SK-N-SH (cell line): ENCODE measurements around the gene P2RX4. TPM values are rescaled to one million over a fixed set of nuclear protein-coding genes. Genes with fewer than 3 reads are reported as not detected.

ENCODE experiments used
- CTCF ChIA-PET: fragments of 300-600, 350-600 bp; formaldehyde crosslinking; extraction: SDS; loops from one replicate; lab custom pipeline; 2021; lab: Yijun Ruan, JAX
- POLR2A ChIA-PET: fragments of 350-600 bp; sonication (Branson Sonifier 250); formaldehyde crosslinking; extraction: SDS; loops from one replicate; lab custom pipeline; 2020; ENCODE audit warnings: antibody characterized with exemption, inconsistent platforms; lab: Yijun Ruan, JAX
- DNase-seq: peaks from one replicate; pipeline ENCODE4 v3.0.0; 2012
- H2AFZ ChIP-seq: fragments of 200-600 bp; sonication (generic); 2 replicates; pipeline ENCODE4 v1.8.1; 2016; ENCODE audit warnings: antibody characterized with exemption, mild to moderate bottlenecking, low read depth
- H3F3A ChIP-seq: fragments of 200-600 bp; sonication (generic); replicated peaks from 2 replicates; pipeline ENCODE3; 2016; ENCODE audit warnings: antibody characterized with exemption, mild to moderate bottlenecking; ENCODE audit not compliant: insufficient read depth
- H3K27ac ChIP-seq, 2 experiments: fragments of 200-500 bp in 1 of 2; fragments of 200-600 bp in 1 of 2; sonication (Bioruptor generic) in 1 of 2; sonication (generic), shearing (Covaris generic) in 1 of 2; 2 replicates each; pipeline versions ENCODE4 v1.5.1 to v1.6.1; 2014 to 2016; ENCODE audit warnings: low read depth in 2 of 2, inconsistent platforms in 1 of 2, low read length in 1 of 2, mild to moderate bottlenecking in 1 of 2, mixed read lengths in 1 of 2
- H3K27me3 ChIP-seq: fragments of 200-600 bp; sonication (generic), shearing (Covaris generic); 2 replicates; pipeline ENCODE4 v1.6.1; 2016; ENCODE audit warnings: mixed run types; ENCODE audit not compliant: insufficient read depth
- H3K36me3 ChIP-seq, 2 experiments: fragments of 200-500 bp in 1 of 2; fragments of 200-600 bp in 1 of 2; sonication (Bioruptor generic) in 1 of 2; sonication (generic) in 1 of 2; replicated peaks in 1 of 2; 2 replicates each; pipeline versions ENCODE3 to v1.5.1; 2014 to 2016; ENCODE audit warnings: low read length in 1 of 2, mild to moderate bottlenecking in 1 of 2; ENCODE audit not compliant: insufficient read depth in 2 of 2, control insufficient read depth in 1 of 2
- H3K4me1 ChIP-seq, 2 experiments: fragments of 200-500 bp in 1 of 2; fragments of 200-600 bp in 1 of 2; sonication (Bioruptor generic) in 1 of 2; sonication (generic), shearing (Covaris generic) in 1 of 2; 2 replicates each; pipeline versions ENCODE4 v1.5.1 to v1.6.1; 2014 to 2016; ENCODE audit warnings: low read depth in 1 of 2, low read length in 1 of 2, mixed run types in 1 of 2; ENCODE audit not compliant: insufficient read depth in 2 of 2, control insufficient read depth in 1 of 2
- H3K4me2 ChIP-seq: fragments of 200-600 bp; sonication (generic), shearing (Covaris generic); 2 replicates; pipeline ENCODE4 v1.6.1; 2017; ENCODE audit warnings: mixed run types
- H3K4me3 ChIP-seq, 2 experiments: fragments of 200-500 bp in 1 of 2; fragments of 200-600 bp in 1 of 2; sonication (Bioruptor generic) in 1 of 2; sonication (generic), shearing (Covaris generic) in 1 of 2; 2 replicates each; pipeline versions ENCODE4 v1.5.1 to v1.8.1; 2014 to 2016; ENCODE audit warnings: low read depth in 2 of 2, inconsistent platforms in 1 of 2, low read length in 1 of 2, mild to moderate bottlenecking in 1 of 2, mixed read lengths in 1 of 2, moderate library complexity in 1 of 2
- H3K79me2 ChIP-seq: fragments of 200-600 bp; sonication (generic); 2 replicates; pipeline ENCODE4 v1.8.1; 2017; ENCODE audit warnings: mild to moderate bottlenecking; ENCODE audit not compliant: insufficient read depth
- H3K9ac ChIP-seq: fragments of 200-600 bp; sonication (generic); 2 replicates; pipeline ENCODE4 v1.6.1; 2017; ENCODE audit warnings: mixed run types
- H3K9me2 ChIP-seq: fragments of 200-600 bp; sonication (generic); 2 replicates; pipeline ENCODE4 v1.6.1; 2017; ENCODE audit warnings: mixed run types
- H3K9me3 ChIP-seq: fragments of 200-600 bp; sonication (generic); 2 replicates; pipeline ENCODE4 v1.6.1; 2017; ENCODE audit warnings: mixed run types, mild to moderate bottlenecking, moderate library complexity
- H4K20me1 ChIP-seq: fragments of 200-600 bp; sonication (generic); 2 replicates; pipeline ENCODE4 v1.6.1; 2017; ENCODE audit warnings: mild to moderate bottlenecking, mixed run types; ENCODE audit not compliant: insufficient read depth
- CHD2 ChIP-seq: fragments of 150-350 bp; IDR thresholded peaks from 2 replicates; pipeline ENCODE4 v1.6.1; 2018; ENCODE audit warnings: low read length; ENCODE audit not compliant: partially characterized antibody
- ELF1 ChIP-seq: IDR thresholded peaks from 2 replicates; pipeline ENCODE4 v1.4.0; 2012
- EZH2phosphoT487 ChIP-seq: fragments of 200-600 bp; sonication (generic); IDR thresholded peaks from 2 replicates; pipeline ENCODE4 v1.6.1; 2017; ENCODE audit warnings: low read depth, mixed run types, mild to moderate bottlenecking, antibody characterized with exemption, moderate library complexity, borderline replicate concordance
- FOSL2 ChIP-seq: IDR thresholded peaks from 2 replicates; pipeline ENCODE4 v1.4.0; 2012; ENCODE audit warnings: low read depth, mild to moderate bottlenecking, moderate library complexity, borderline replicate concordance
- GABPA ChIP-seq: IDR thresholded peaks from 2 replicates; pipeline ENCODE4 v1.4.0; 2012; ENCODE audit warnings: low read depth, mild to moderate bottlenecking
- GATA2 ChIP-seq: sonication (generic); formaldehyde crosslinking; IDR thresholded peaks from 2 replicates; pipeline ENCODE4 v1.5.0; 2020; ENCODE audit warnings: mild to moderate bottlenecking, missing genetic modification reagents
- JUND ChIP-seq: IDR thresholded peaks from 2 replicates; pipeline ENCODE4 v1.4.0; 2012
- MEF2A ChIP-seq: IDR thresholded peaks from 2 replicates; pipeline ENCODE4 v1.4.0; 2012; ENCODE audit warnings: low read depth, borderline replicate concordance
- MXI1 ChIP-seq: IDR thresholded peaks from 2 replicates; pipeline ENCODE4 v1.6.1; 2012; ENCODE audit warnings: mild to moderate bottlenecking, low read depth, low read length, improper control_type of control experiment
- NFIC ChIP-seq: IDR thresholded peaks from 2 replicates; pipeline ENCODE4 v1.4.0; 2012; ENCODE audit warnings: borderline replicate concordance
- NRF1 ChIP-seq: IDR thresholded peaks from 2 replicates; pipeline ENCODE4 v1.6.1; 2012; ENCODE audit warnings: low read depth, mild to moderate bottlenecking, low read length
- POLR2AphosphoS5 ChIP-seq: IDR thresholded peaks from 2 replicates; pipeline ENCODE4 v1.6.1; 2012; ENCODE audit warnings: low read depth, low read length
- RAD21 ChIP-seq: IDR thresholded peaks from 2 replicates; pipeline ENCODE4 v1.6.1; 2012; ENCODE audit warnings: mild to moderate bottlenecking, low read length
- RFX5 ChIP-seq: IDR thresholded peaks from 2 replicates; pipeline ENCODE4 v1.6.1; 2012; ENCODE audit warnings: mild to moderate bottlenecking, improper control_type of control experiment, low read length
- RXRA ChIP-seq: IDR thresholded peaks from 2 replicates; pipeline ENCODE4 v1.4.0; 2012; ENCODE audit warnings: low read depth, mild to moderate bottlenecking, borderline replicate concordance
- SIN3A ChIP-seq: IDR thresholded peaks from 2 replicates; pipeline ENCODE4 v1.6.1; 2012; ENCODE audit warnings: low read depth, mild to moderate bottlenecking, low read length, moderate library complexity, borderline replicate concordance
- SMC3 ChIP-seq: IDR thresholded peaks from 2 replicates; pipeline ENCODE4 v1.6.1; 2012; ENCODE audit warnings: low read depth, low read length, improper control_type of control experiment
- TAF1 ChIP-seq: IDR thresholded peaks from 2 replicates; pipeline ENCODE4 v1.6.1; 2012; ENCODE audit warnings: low read depth, mild to moderate bottlenecking, low read length, moderate library complexity, borderline replicate concordance
- TCF12 ChIP-seq: IDR thresholded peaks from 2 replicates; pipeline ENCODE4 v1.4.0; 2012
- TEAD4 ChIP-seq: IDR thresholded peaks from 2 replicates; pipeline ENCODE4 v1.4.0; 2012; ENCODE audit warnings: mild to moderate bottlenecking, borderline replicate concordance; ENCODE audit not compliant: insufficient read depth
- YY1 ChIP-seq: IDR thresholded peaks from 2 replicates; pipeline ENCODE4 v1.4.0; 2012; ENCODE audit warnings: low read depth, mild to moderate bottlenecking
- WGBS: methylation state at CpG from one replicate; pipeline ENCODE4 v1.1.6; 2017; ENCODE audit warnings: low lambda C conversion rate; 5-methylcytosine and 5-hydroxymethylcytosine counted together
- polyA plus RNA-seq, 3 experiments: library from polyadenylated mRNA; depleted of rRNA; stranded (reverse); fragments of >200 nt; gene quantifications; 2 replicates each; pipeline ENCODE4 v1.2.3, GENCODE V29; 2012
- TF ChIP-seq, protein P1 (sequence below): IDR thresholded peaks from 2 replicates; pipeline ENCODE4 v1.6.1; 2012; ENCODE audit warnings: mild to moderate bottlenecking, low read depth, low read length, moderate library complexity
- TF ChIP-seq, protein P2 (sequence below): fragments of 200-600 bp; sonication (generic); IDR thresholded peaks from 2 replicates; pipeline ENCODE4 v1.6.1; 2017; ENCODE audit warnings: antibody characterized with exemption, mild to moderate bottlenecking, moderate library complexity
- TF ChIP-seq, protein P3 (sequence below): fragments of 150-350 bp; IDR thresholded peaks from 2 replicates; pipeline ENCODE4 v1.6.1; 2016; ENCODE audit warnings: mild to moderate bottlenecking, low read depth, low read length
- TF ChIP-seq, protein P4 (sequence below): fragments of 150-350 bp; IDR thresholded peaks from 2 replicates; pipeline ENCODE4 v1.6.1; 2017; ENCODE audit warnings: antibody characterized with exemption, low read length, low read depth, borderline replicate concordance
- TF ChIP-seq, protein P5 (sequence below): IDR thresholded peaks from 2 replicates; pipeline ENCODE4 v1.4.0; 2012; ENCODE audit warnings: low read depth, borderline replicate concordance

The P2RX4 gene
- polyA plus RNA-seq, 1 of the 3 experiments (the other 2 are of a cell fraction), result 32.2 TPM

DNA sequence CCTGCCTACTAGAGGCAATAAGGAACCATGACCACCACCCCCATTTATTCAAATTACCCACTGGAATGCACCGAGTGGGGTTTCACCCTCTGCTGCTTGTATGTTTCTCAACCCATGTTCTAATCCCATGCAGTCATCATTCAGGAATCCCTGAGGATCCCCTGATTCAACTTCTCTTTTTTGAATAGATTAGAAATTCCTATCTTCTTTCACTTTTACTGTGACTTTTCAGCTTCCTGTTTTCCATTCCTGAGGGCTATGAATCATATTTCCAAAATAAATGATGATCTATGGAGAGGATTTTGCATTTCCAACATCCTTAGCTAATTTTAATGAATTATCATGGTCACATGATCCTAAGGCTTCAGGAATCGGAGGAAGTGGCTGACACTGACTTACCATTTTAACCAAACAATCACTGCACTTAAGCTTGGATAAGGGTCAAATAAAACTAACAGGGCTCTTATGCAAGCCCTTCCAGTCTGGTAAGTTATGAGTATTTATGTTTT lies 19.4 kb upstream of the P2RX4 start:
- H4K20me1 ChIP-seq, result no peaks in the 10 kb centered on the region
- H3K9me3 ChIP-seq, result no peaks in the 10 kb centered on the region
- H3K4me1 ChIP-seq, result peaks cover 0 to 8% of the 10 kb centered on the region in 2 experiments; a peak in 1 of 4 replicates
- no peaks in the 10 kb centered on the region for H3K27me3 ChIP-seq
- ChIA-PET POLR2A (no interaction called here), CTCF (no interaction called here)
- no peak overlapping the region for H3K4me3 ChIP-seq
- 0 out of 2 replicates have a peak overlapping the region, but pooled peaks have one; percentile 8 for H3K9ac ChIP-seq
- DNase-seq, result no peak
- no peaks in the 10 kb centered on the region for H3K36me3 ChIP-seq
- H3K79me2 ChIP-seq, result no peaks in the 10 kb centered on the region
- H3F3A ChIP-seq, result peaks cover 4% of the 10 kb centered on the region
- H3K27ac ChIP-seq, result peak overlapping the region in 1 of 2 experiments; percentile 76; a peak in 2 of 4 replicates
- WGBS, result 38% methylated on average over 2 of the region's 2 CpGs
- H3K4me2 ChIP-seq, result peak overlapping the region; percentile 16; the same call in 1 of the 2 replicates
- peak overlapping the region; percentile 57; the same call in 1 of the 2 replicates for H2AFZ ChIP-seq
- H3K9me2 ChIP-seq, result no peaks in the 10 kb centered on the region
- TF ChIP-seq GABPA (no peak), EZH2phosphoT487 (no peak), RAD21 (no peak), MEF2A (peak; percentile 91), RFX5 (no peak), TCF12 (peak; percentile 44), FOSL2 (peak; percentile 72), TAF1 (no peak), ELF1 (no peak), CHD2 (no peak), SIN3A (no peak), TEAD4 (0 out of 2 replicates have a peak, but pooled peaks have one; percentile 53), POLR2AphosphoS5 (peak; percentile 17; the same call in 1 of the 2 replicates), SMC3 (no peak), NFIC (no peak; the same call in 1 of the 2 replicates), YY1 (no peak), JUND (peak; percentile 50), MXI1 (no peak), RXRA (no peak), GATA2 (no peak), NRF1 (no peak)
- TF ChIP-seq, protein P1, sequence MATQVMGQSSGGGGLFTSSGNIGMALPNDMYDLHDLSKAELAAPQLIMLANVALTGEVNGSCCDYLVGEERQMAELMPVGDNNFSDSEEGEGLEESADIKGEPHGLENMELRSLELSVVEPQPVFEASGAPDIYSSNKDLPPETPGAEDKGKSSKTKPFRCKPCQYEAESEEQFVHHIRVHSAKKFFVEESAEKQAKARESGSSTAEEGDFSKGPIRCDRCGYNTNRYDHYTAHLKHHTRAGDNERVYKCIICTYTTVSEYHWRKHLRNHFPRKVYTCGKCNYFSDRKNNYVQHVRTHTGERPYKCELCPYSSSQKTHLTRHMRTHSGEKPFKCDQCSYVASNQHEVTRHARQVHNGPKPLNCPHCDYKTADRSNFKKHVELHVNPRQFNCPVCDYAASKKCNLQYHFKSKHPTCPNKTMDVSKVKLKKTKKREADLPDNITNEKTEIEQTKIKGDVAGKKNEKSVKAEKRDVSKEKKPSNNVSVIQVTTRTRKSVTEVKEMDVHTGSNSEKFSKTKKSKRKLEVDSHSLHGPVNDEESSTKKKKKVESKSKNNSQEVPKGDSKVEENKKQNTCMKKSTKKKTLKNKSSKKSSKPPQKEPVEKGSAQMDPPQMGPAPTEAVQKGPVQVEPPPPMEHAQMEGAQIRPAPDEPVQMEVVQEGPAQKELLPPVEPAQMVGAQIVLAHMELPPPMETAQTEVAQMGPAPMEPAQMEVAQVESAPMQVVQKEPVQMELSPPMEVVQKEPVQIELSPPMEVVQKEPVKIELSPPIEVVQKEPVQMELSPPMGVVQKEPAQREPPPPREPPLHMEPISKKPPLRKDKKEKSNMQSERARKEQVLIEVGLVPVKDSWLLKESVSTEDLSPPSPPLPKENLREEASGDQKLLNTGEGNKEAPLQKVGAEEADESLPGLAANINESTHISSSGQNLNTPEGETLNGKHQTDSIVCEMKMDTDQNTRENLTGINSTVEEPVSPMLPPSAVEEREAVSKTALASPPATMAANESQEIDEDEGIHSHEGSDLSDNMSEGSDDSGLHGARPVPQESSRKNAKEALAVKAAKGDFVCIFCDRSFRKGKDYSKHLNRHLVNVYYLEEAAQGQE, result no peak
- TF ChIP-seq, protein P2, sequence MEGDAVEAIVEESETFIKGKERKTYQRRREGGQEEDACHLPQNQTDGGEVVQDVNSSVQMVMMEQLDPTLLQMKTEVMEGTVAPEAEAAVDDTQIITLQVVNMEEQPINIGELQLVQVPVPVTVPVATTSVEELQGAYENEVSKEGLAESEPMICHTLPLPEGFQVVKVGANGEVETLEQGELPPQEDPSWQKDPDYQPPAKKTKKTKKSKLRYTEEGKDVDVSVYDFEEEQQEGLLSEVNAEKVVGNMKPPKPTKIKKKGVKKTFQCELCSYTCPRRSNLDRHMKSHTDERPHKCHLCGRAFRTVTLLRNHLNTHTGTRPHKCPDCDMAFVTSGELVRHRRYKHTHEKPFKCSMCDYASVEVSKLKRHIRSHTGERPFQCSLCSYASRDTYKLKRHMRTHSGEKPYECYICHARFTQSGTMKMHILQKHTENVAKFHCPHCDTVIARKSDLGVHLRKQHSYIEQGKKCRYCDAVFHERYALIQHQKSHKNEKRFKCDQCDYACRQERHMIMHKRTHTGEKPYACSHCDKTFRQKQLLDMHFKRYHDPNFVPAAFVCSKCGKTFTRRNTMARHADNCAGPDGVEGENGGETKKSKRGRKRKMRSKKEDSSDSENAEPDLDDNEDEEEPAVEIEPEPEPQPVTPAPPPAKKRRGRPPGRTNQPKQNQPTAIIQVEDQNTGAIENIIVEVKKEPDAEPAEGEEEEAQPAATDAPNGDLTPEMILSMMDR, result no peak
- TF ChIP-seq, protein P3, sequence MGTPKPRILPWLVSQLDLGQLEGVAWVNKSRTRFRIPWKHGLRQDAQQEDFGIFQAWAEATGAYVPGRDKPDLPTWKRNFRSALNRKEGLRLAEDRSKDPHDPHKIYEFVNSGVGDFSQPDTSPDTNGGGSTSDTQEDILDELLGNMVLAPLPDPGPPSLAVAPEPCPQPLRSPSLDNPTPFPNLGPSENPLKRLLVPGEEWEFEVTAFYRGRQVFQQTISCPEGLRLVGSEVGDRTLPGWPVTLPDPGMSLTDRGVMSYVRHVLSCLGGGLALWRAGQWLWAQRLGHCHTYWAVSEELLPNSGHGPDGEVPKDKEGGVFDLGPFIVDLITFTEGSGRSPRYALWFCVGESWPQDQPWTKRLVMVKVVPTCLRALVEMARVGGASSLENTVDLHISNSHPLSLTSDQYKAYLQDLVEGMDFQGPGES, result no peak
- TF ChIP-seq, protein P4, sequence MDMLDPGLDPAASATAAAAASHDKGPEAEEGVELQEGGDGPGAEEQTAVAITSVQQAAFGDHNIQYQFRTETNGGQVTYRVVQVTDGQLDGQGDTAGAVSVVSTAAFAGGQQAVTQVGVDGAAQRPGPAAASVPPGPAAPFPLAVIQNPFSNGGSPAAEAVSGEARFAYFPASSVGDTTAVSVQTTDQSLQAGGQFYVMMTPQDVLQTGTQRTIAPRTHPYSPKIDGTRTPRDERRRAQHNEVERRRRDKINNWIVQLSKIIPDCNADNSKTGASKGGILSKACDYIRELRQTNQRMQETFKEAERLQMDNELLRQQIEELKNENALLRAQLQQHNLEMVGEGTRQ, result no peak
- TF ChIP-seq, protein P5, sequence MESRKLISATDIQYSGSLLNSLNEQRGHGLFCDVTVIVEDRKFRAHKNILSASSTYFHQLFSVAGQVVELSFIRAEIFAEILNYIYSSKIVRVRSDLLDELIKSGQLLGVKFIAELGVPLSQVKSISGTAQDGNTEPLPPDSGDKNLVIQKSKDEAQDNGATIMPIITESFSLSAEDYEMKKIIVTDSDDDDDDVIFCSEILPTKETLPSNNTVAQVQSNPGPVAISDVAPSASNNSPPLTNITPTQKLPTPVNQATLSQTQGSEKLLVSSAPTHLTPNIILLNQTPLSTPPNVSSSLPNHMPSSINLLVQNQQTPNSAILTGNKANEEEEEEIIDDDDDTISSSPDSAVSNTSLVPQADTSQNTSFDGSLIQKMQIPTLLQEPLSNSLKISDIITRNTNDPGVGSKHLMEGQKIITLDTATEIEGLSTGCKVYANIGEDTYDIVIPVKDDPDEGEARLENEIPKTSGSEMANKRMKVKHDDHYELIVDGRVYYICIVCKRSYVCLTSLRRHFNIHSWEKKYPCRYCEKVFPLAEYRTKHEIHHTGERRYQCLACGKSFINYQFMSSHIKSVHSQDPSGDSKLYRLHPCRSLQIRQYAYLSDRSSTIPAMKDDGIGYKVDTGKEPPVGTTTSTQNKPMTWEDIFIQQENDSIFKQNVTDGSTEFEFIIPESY, result no peak
